ENCODE data around the gene IDH3B. TPM values are rescaled to one million over a fixed set of nuclear protein-coding genes. Genes with fewer than 3 reads are reported as not detected.

The IDH3B gene
- total and polyA plus RNA-seq, 9 of the 15 experiments (the other 6 are each of a cell fraction or from before 2014, with no cell fraction given), result 91.7 to 224 (median 155) TPM

- peak; percentile 93 for TF ChIP-seq AFF4 (CRISPR knock-in tag; IDR thresholded peaks at IDR 0.05)
- no peak for TF ChIP-seq ARHGAP35 (IDR thresholded peaks at IDR 0.05; ENCODE audit: partially characterized antibody)
- TF ChIP-seq FOXK1 (CRISPR knock-in tag; IDR thresholded peaks at IDR 0.05; ENCODE audit: borderline replicate concordance), result no peak
- TF ChIP-seq RFX7 (CRISPR knock-in tag; IDR thresholded peaks at IDR 0.05), result no peak
- no peak for TF ChIP-seq FOXA3 (CRISPR knock-in tag; conservative IDR thresholded peaks at IDR 0.05 in 1 of 2, IDR thresholded peaks at IDR 0.05 in 1 of 2)
- no peak for TF ChIP-seq ZFP91 (CRISPR knock-in tag; IDR thresholded peaks at IDR 0.05)
- peak; percentile 60 to 64; a peak in 1 of 4 replicates for TF ChIP-seq MLLT1 (IDR thresholded peaks at IDR 0.05)
- no peak for TF ChIP-seq ATF1 (CRISPR knock-in tag; IDR thresholded peaks at IDR 0.05)
- TF ChIP-seq ATF1 (tag; IDR thresholded peaks at IDR 0.05), result no peak
- no peak for TF ChIP-seq SAFB2 (IDR thresholded peaks at IDR 0.05; ENCODE audit: borderline replicate concordance, low read depth, low read length, severe bottlenecking)
- TF ChIP-seq EP300 (IDR thresholded peaks at IDR 0.05; ENCODE audit: low read length), result no peak
- peak; percentile 62 for TF ChIP-seq VEZF1 (CRISPR knock-in tag; IDR thresholded peaks at IDR 0.05)
- no peak for TF ChIP-seq TARDBP (IDR thresholded peaks at IDR 0.05)
- no peak for TF ChIP-seq BRCA1 (IDR thresholded peaks at IDR 0.05)
- no peak for TF ChIP-seq BRCA1 (CRISPR knock-in tag; IDR thresholded peaks at IDR 0.05)
- no peak for TF ChIP-seq GMEB1 (CRISPR knock-in tag; IDR thresholded peaks at IDR 0.05)
- TF ChIP-seq SMAD3 (CRISPR knock-in tag; conservative IDR thresholded peaks at IDR 0.05), result no peak
These were observed 12.0 kb downstream of the IDH3B start, which contains the start of gene NOP56 (continued) for GRCh38 chr20:2651772-2652723.

Data from K562 (cell line).